K562 (cell line): ENCODE results near the gene ALDH9A1. TPM values are rescaled to one million over a fixed set of nuclear protein-coding genes. Genes with fewer than 3 reads are reported as not detected.
A peak's percentile ranks its signal among the peaks of the same experiment; 100 is the strongest.

Experiments used
- ARNT ChIP-seq, 2 experiments: fragments of 450-650 bp; IDR thresholded peaks; 2 replicates each; pipeline ENCODE4 v1.6.1; 2016; ENCODE audit warnings: mild to moderate bottlenecking in 1 of 2
- BHLHE40 ChIP-seq: IDR thresholded peaks from 2 replicates; pipeline ENCODE4 v1.6.1; 2011; ENCODE audit warnings: low read length, improper control_type of control experiment
- CBX3 ChIP-seq, 2 experiments: IDR thresholded peaks; 1 replicate in 1 of 2; 2 replicates in 1 of 2; pipeline ENCODE4 v1.6.1; 2012; ENCODE audit warnings: inconsistent platforms in 2 of 2, low read length in 2 of 2, borderline replicate concordance in 1 of 2, control low read depth in 1 of 2
- CCNT2 ChIP-seq: IDR thresholded peaks from 2 replicates; pipeline ENCODE4 v1.6.1; 2011; ENCODE audit warnings: borderline replicate concordance, low read depth, mild to moderate bottlenecking, moderate library complexity, mixed read lengths, low read length; ENCODE audit not compliant: insufficient read length; ENCODE audit errors: extremely low read depth
- CHD2 ChIP-seq: IDR thresholded peaks from 2 replicates; pipeline ENCODE4 v1.6.1; 2011; ENCODE audit warnings: low read depth, low read length
- CTBP1 ChIP-seq: fragments of 450-650 bp; IDR thresholded peaks from 2 replicates; pipeline ENCODE4 v1.6.1; 2016; ENCODE audit warnings: borderline replicate concordance
- EGR1 ChIP-seq: fragments of 450-650 bp; conservative IDR thresholded peaks from 2 replicates; pipeline ENCODE4 v1.6.1; 2017; ENCODE audit warnings: mild to moderate bottlenecking
- EWSR1 ChIP-seq: fragments of 450-650 bp; IDR thresholded peaks from 2 replicates; pipeline ENCODE4 v1.6.1; 2018; ENCODE audit warnings: borderline replicate concordance, mild to moderate bottlenecking, low read depth, moderate library complexity; ENCODE audit not compliant: partially characterized antibody
- KDM2B ChIP-seq: fragments of 250-450 bp; sonication (Bioruptor Pico); IDR thresholded peaks from 2 replicates; pipeline ENCODE4 v1.8.0; 2021; ENCODE audit warnings: mild to moderate bottlenecking, moderate library complexity
- NFXL1 ChIP-seq: fragments of 450-650 bp; formaldehyde crosslinking; IDR thresholded peaks from 2 replicates; pipeline ENCODE4 v1.4.0; 2021; ENCODE audit warnings: mild to moderate bottlenecking
- POLR2H ChIP-seq: IDR thresholded peaks from 2 replicates; pipeline ENCODE4 v1.6.1; 2016; ENCODE audit warnings: missing genetic modification characterization, low read depth, mild to moderate bottlenecking, control low read depth, missing compliant biosample characterization, moderate library complexity
- PRPF4 ChIP-seq: fragments of 200-400 bp; formaldehyde crosslinking; IDR thresholded peaks from one replicate; pipeline ENCODE4 v1.6.1; 2017; ENCODE audit warnings: low read length, low read depth, mild to moderate bottlenecking; ENCODE audit not compliant: insufficient read depth, poor library complexity, severe bottlenecking
- PTBP1 ChIP-seq: fragments of 200-400 bp; formaldehyde crosslinking; IDR thresholded peaks from 2 replicates; pipeline ENCODE4 v1.6.1; 2017; ENCODE audit warnings: low read depth, low read length
- SP2 ChIP-seq: IDR thresholded peaks from 2 replicates; pipeline ENCODE4 v1.6.1; 2011; ENCODE audit warnings: mild to moderate bottlenecking, low read depth, low read length, moderate library complexity; ENCODE audit not compliant: poor library complexity, severe bottlenecking; ENCODE audit errors: extremely low read depth
- TARDBP ChIP-seq: fragments of 450-650 bp; IDR thresholded peaks from 2 replicates; pipeline ENCODE4 v1.6.1; 2016
- TCFL5 ChIP-seq: fragments of 250-450 bp; sonication (Bioruptor Pico); conservative IDR thresholded peaks from 2 replicates; pipeline ENCODE4 v1.6.1; 2021; ENCODE audit warnings: mild to moderate bottlenecking, moderate library complexity, matching md5 sums
- ZNF583 ChIP-seq: fragments of 250-450 bp; sonication (Bioruptor Pico); IDR thresholded peaks from 2 replicates; pipeline ENCODE4 v1.4.0; 2020
- polyA plus RNA-seq, 8 experiments: library from polyadenylated mRNA; depleted of rRNA in 4 of 8; stranded (reverse) in 5 of 8; unstranded in 3 of 8; fragments of >200 nt; fragmentation: Nextera tagmentation in 2 of 8; fragmentation: Illumina TruSeq in 1 of 8; extraction: Ambion mirVana in 2 of 8; extraction: Trizol in 1 of 8; gene quantifications; 2 replicates each; pipeline versions ENCODE4 v1.2.1 to v1.2.3, GENCODE V29; 2011 to 2014; ENCODE audit warnings: inconsistent platforms in 1 of 8, missing spikeins in 1 of 8
- total RNA-seq, 7 experiments: library from RNA; depleted of rRNA in 6 of 7; stranded (reverse); fragments of >200 nt in 6 of 7; fragmentation: Illumina TruSeq in 2 of 7; extraction: Trizol in 2 of 7; gene quantifications; 2 replicates each; pipeline versions ENCODE4 v1.2.1 to v1.2.3, GENCODE V29; 2011 to 2021; ENCODE audit warnings: low replicate concordance in 1 of 7
- TF ChIP-seq, protein P1 (sequence below): sonication (generic); IDR thresholded peaks from 2 replicates; pipeline ENCODE4 v1.6.1; 2016
- TF ChIP-seq, protein P2 (sequence below): fragments of 250-450 bp; sonication (Bioruptor Pico); IDR thresholded peaks from 2 replicates; pipeline ENCODE4 v1.8.0; 2022; ENCODE audit warnings: moderate library complexity, mild to moderate bottlenecking, inconsistent platforms
- TF ChIP-seq, protein P3 (sequence below): sonication (generic); formaldehyde crosslinking; IDR thresholded peaks from 2 replicates; pipeline ENCODE4 v1.8.1; 2023; ENCODE audit warnings: mild to moderate bottlenecking, missing genetic modification reagents
- TF ChIP-seq, protein P4 (sequence below): fragments of 250-450 bp; sonication (Bioruptor Pico); IDR thresholded peaks from 2 replicates; pipeline ENCODE4 v1.4.0; 2020; ENCODE audit warnings: mild to moderate bottlenecking

Gene ALDH9A1
- total and polyA plus RNA-seq, 9 of the 15 experiments (the other 6 are each of a cell fraction or from before 2014, with no cell fraction given) = 26.5 to 54.3 (median 39.2) TPM

DNA sequence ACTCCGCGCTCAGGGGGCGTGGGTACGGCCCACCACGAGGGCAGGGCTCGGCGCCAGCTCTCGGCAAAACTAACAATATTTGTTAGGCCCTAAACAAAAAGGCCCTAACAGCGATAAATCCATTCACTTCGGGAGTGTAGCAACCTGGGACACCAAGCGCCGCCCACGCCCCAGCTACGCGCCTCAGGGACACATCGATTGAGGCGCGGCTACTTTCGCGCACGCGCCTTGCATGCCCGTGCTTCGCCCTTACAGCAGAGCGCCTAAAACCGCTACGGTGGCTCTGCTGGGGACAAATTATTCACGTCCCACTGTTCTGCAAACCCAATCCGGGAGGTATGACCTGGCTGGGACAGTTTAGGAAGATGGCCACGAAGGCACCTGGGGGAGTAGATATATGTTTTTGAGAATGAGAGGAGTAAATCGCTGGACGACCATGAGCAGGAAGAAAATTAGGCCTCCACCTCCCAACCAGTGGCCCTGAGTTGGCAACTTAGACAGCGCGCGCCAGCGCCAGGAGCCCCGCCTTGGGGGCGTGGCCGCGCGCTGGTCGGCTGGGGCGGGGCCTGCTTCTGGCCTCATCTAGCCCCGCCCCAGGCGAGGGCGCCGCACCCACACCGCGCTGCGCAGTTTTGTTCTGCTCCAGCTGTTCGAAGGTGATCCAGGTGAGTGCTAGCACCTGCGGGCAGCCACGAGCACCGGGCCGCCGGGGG is 67.6 kb downstream of the ALDH9A1 start, which contains the start of gene MGST3 (continued):
- TF ChIP-seq, protein P1, sequence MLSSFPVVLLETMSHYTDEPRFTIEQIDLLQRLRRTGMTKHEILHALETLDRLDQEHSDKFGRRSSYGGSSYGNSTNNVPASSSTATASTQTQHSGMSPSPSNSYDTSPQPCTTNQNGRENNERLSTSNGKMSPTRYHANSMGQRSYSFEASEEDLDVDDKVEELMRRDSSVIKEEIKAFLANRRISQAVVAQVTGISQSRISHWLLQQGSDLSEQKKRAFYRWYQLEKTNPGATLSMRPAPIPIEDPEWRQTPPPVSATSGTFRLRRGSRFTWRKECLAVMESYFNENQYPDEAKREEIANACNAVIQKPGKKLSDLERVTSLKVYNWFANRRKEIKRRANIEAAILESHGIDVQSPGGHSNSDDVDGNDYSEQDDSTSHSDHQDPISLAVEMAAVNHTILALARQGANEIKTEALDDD = peak; percentile 16; the same call in 1 of the 2 replicates
- TF ChIP-seq, protein P2, sequence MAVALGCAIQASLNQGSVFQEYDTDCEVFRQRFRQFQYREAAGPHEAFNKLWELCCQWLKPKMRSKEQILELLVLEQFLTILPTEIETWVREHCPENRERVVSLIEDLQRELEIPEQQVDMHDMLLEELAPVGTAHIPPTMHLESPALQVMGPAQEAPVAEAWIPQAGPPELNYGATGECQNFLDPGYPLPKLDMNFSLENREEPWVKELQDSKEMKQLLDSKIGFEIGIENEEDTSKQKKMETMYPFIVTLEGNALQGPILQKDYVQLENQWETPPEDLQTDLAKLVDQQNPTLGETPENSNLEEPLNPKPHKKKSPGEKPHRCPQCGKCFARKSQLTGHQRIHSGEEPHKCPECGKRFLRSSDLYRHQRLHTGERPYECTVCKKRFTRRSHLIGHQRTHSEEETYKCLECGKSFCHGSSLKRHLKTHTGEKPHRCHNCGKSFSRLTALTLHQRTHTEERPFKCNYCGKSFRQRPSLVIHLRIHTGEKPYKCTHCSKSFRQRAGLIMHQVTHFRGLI = no peak
- TF ChIP-seq CBX3 (IDR thresholded peaks at IDR 0.05; ENCODE audit: borderline replicate concordance in 1 of 2, low read length in 2 of 2) (peak in 1 of 2 experiments; percentile 75; a peak in 2 of 3 replicates), PRPF4 (no peak), CCNT2 (peak; percentile 57), BHLHE40 (peak; percentile 34; the same call in 1 of the 2 replicates), EWSR1 (no peak), EGR1 (peak; percentile 99), POLR2H (peak; percentile 89), CHD2 (no peak), ZNF583 (no peak), TARDBP (peak; percentile 68; the same call in 1 of the 2 replicates), ARNT (IDR thresholded peaks at IDR 0.05) (peak; percentile 22 to 57; a peak in 1 of 4 replicates), KDM2B (CRISPR knock-in tag) (0 out of 2 replicates have a peak, but pooled peaks have one; percentile 71), SP2 (no peak), TCFL5 (CRISPR knock-in tag) (no peak), PTBP1 (no peak), CTBP1 (peak; percentile 84), NFXL1 (no peak)
- TF ChIP-seq, protein P3, sequence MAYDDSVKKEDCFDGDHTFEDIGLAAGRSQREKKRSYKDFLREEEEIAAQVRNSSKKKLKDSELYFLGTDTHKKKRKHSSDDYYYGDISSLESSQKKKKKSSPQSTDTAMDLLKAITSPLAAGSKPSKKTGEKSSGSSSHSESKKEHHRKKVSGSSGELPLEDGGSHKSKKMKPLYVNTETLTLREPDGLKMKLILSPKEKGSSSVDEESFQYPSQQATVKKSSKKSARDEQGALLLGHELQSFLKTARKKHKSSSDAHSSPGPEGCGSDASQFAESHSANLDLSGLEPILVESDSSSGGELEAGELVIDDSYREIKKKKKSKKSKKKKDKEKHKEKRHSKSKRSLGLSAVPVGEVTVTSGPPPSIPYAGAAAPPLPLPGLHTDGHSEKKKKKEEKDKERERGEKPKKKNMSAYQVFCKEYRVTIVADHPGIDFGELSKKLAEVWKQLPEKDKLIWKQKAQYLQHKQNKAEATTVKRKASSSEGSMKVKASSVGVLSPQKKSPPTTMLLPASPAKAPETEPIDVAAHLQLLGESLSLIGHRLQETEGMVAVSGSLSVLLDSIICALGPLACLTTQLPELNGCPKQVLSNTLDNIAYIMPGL = no peak
- TF ChIP-seq, protein P4, sequence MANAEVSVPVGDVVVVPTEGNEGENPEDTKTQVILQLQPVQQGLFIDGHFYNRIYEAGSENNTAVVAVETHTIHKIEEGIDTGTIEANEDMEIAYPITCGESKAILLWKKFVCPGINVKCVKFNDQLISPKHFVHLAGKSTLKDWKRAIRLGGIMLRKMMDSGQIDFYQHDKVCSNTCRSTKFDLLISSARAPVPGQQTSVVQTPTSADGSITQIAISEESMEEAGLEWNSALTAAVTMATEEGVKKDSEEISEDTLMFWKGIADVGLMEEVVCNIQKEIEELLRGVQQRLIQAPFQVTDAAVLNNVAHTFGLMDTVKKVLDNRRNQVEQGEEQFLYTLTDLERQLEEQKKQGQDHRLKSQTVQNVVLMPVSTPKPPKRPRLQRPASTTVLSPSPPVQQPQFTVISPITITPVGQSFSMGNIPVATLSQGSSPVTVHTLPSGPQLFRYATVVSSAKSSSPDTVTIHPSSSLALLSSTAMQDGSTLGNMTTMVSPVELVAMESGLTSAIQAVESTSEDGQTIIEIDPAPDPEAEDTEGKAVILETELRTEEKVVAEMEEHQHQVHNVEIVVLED = no peak
